Liver (tissue), 9 donors: ENCODE results near the gene NFXL1. TPM values are rescaled to one million over a fixed set of nuclear protein-coding genes. Genes with fewer than 3 reads are reported as not detected.

Experiments
- DNase-seq: peaks from one replicate; pipeline ENCODE4 v3.0.0-alpha.2; 2017; ENCODE audit warnings: low spot score
- H3K27ac ChIP-seq, 2 donors: one replicate each; pipeline ENCODE4 v1.7.0; 2013; ENCODE audit warnings: inconsistent platforms in 2 of 2, low read length in 2 of 2, control low read depth in 1 of 2, low read depth in 1 of 2, mild to moderate bottlenecking in 1 of 2
- H3K27me3 ChIP-seq, 4 donors: one replicate each; pipeline versions ENCODE4 v1.6.1 to v1.7.0; 2013; ENCODE audit warnings: low read length in 3 of 4, inconsistent platforms in 1 of 4, mild to moderate bottlenecking in 1 of 4, moderate library complexity in 1 of 4; ENCODE audit not compliant: control insufficient read depth in 4 of 4, insufficient read depth in 4 of 4
- H3K36me3 ChIP-seq, 4 donors: one replicate each; pipeline versions ENCODE4 v1.6.1 to v1.7.0; 2013; ENCODE audit warnings: low read length in 3 of 4, mild to moderate bottlenecking in 3 of 4, low read depth in 1 of 4, moderate library complexity in 1 of 4; ENCODE audit not compliant: control insufficient read depth in 4 of 4, insufficient read depth in 3 of 4
- H3K4me1 ChIP-seq, 4 donors: one replicate each; pipeline versions ENCODE4 v1.6.1 to v1.7.0; 2013; ENCODE audit warnings: low read length in 3 of 4, mild to moderate bottlenecking in 3 of 4, moderate library complexity in 1 of 4; ENCODE audit not compliant: control insufficient read depth in 4 of 4, insufficient read depth in 4 of 4
- H3K4me3 ChIP-seq, 3 donors: one replicate each; pipeline versions ENCODE4 v1.6.1 to v1.7.0; 2013; ENCODE audit warnings: low read length in 3 of 3, control low read depth in 1 of 3, low read depth in 1 of 3, mild to moderate bottlenecking in 1 of 3
- H3K9ac ChIP-seq, 2 donors: one replicate each; pipeline ENCODE4 v1.7.0; 2013; ENCODE audit warnings: low read length in 2 of 2, mild to moderate bottlenecking in 2 of 2, moderate library complexity in 2 of 2, control low read depth in 1 of 2, low read depth in 1 of 2
- H3K9me3 ChIP-seq, 4 donors: one replicate each; pipeline versions ENCODE4 v1.6.1 to v1.7.0; 2013; ENCODE audit warnings: low read length in 3 of 4; ENCODE audit not compliant: control insufficient read depth in 4 of 4
- ATF3 ChIP-seq: IDR thresholded peaks from 2 replicates; pipeline ENCODE4 v1.6.1; 2016; ENCODE audit warnings: antibody characterized with exemption
- EGR1 ChIP-seq, 2 donors: IDR thresholded peaks; 2 replicates each; pipeline ENCODE4 v1.6.1; 2016 to 2018; ENCODE audit warnings: antibody characterized with exemption in 2 of 2, low read depth in 2 of 2
- FOXA1 ChIP-seq: IDR thresholded peaks from 2 replicates; pipeline ENCODE4 v1.6.1; 2016; ENCODE audit warnings: antibody characterized with exemption
- FOXA2 ChIP-seq: IDR thresholded peaks from 2 replicates; pipeline ENCODE4 v1.6.1; 2016; ENCODE audit warnings: antibody characterized with exemption
- GABPA ChIP-seq, 2 donors: IDR thresholded peaks in 1 of 2; conservative IDR thresholded peaks in 1 of 2; 2 replicates each; pipeline ENCODE4 v1.6.1; 2016; ENCODE audit warnings: antibody characterized with exemption in 2 of 2, mild to moderate bottlenecking in 1 of 2, moderate library complexity in 1 of 2
- HNF4A ChIP-seq, 2 donors: conservative IDR thresholded peaks; 2 replicates each; pipeline ENCODE4 v1.6.1; 2016; ENCODE audit warnings: antibody characterized with exemption in 2 of 2, mild to moderate bottlenecking in 2 of 2
- HNF4G ChIP-seq: IDR thresholded peaks from 2 replicates; pipeline ENCODE4 v1.6.1; 2016; ENCODE audit warnings: antibody characterized with exemption
- JUND ChIP-seq, 2 donors: IDR thresholded peaks; 2 replicates each; pipeline ENCODE4 v1.6.1; 2016; ENCODE audit warnings: antibody characterized with exemption in 2 of 2
- MAX ChIP-seq: IDR thresholded peaks from 2 replicates; pipeline ENCODE4 v1.6.1; 2016; ENCODE audit warnings: antibody characterized with exemption
- NR2F2 ChIP-seq: IDR thresholded peaks from 2 replicates; pipeline ENCODE4 v1.6.1; 2016; ENCODE audit warnings: antibody characterized with exemption
- RAD21 ChIP-seq, 2 donors: IDR thresholded peaks; 2 replicates each; pipeline ENCODE4 v1.6.1; 2016; ENCODE audit warnings: antibody characterized with exemption in 2 of 2, mild to moderate bottlenecking in 2 of 2
- REST ChIP-seq: IDR thresholded peaks from 2 replicates; pipeline ENCODE4 v1.6.1; 2016; ENCODE audit warnings: antibody characterized with exemption, mild to moderate bottlenecking
- RXRA ChIP-seq, 2 donors: IDR thresholded peaks; 2 replicates each; pipeline ENCODE4 v1.6.1; 2017 to 2018; ENCODE audit warnings: antibody characterized with exemption in 2 of 2, mild to moderate bottlenecking in 1 of 2
- SP1 ChIP-seq: IDR thresholded peaks from 2 replicates; pipeline ENCODE4 v1.6.1; 2018; ENCODE audit warnings: antibody characterized with exemption, mild to moderate bottlenecking
- TAF1 ChIP-seq: conservative IDR thresholded peaks from 2 replicates; pipeline ENCODE4 v1.6.1; 2016; ENCODE audit warnings: antibody characterized with exemption, mild to moderate bottlenecking
- YY1 ChIP-seq: IDR thresholded peaks from 2 replicates; pipeline ENCODE4 v1.6.1; 2016; ENCODE audit warnings: antibody characterized with exemption, mild to moderate bottlenecking
- ZBTB33 ChIP-seq: IDR thresholded peaks from 2 replicates; pipeline ENCODE4 v1.6.1; 2016; ENCODE audit warnings: antibody characterized with exemption
- WGBS: extraction: QIAGEN DNeasy Blood & Tissue Kit; methylation state at CpG from one replicate; pipeline ENCODE4 v1.1.7; 2013; 5-methylcytosine and 5-hydroxymethylcytosine counted together
- polyA plus RNA-seq, 2 donors: library from polyadenylated mRNA; stranded (reverse) in 1 of 2; unstranded in 1 of 2; fragments of 200-250 nt in 1 of 2; fragments of >200 nt in 1 of 2; fragmentation: Nextera tagmentation in 1 of 2; extraction: Ambion mirVana in 1 of 2; gene quantifications; one replicate each; pipeline versions ENCODE4 v1.2.1 to v1.2.3, GENCODE V29; 2013 to 2015
- total RNA-seq, 2 donors: library from RNA; depleted of rRNA; stranded (reverse); fragments of >200 nt; gene quantifications; one replicate each; pipeline ENCODE4 v1.2.3, GENCODE V29; 2014
- donor health status: healthy.
- donor health status: healthy.
- donor health status: healthy.
- donor health status: healthy.
- donor health status: healthy.

The NFXL1 gene
- total and polyA plus RNA-seq, 4 donors: 3.9 to 9.9 (median 5.4) TPM

GRCh38 chr4:47862297-47862696 is 52.1 kb downstream of the NFXL1 start:
- 97% methylated on average over 3 of the region's 3 CpGs for WGBS
- TF ChIP-seq GABPA (IDR thresholded peaks at IDR 0.05 in 1 of 2, conservative IDR thresholded peaks at IDR 0.05 in 1 of 2) (no peak), RAD21 (IDR thresholded peaks at IDR 0.05) (no peak), FOXA2 (no peak), HNF4A (conservative IDR thresholded peaks at IDR 0.05) (no peak), REST (no peak), FOXA1 (no peak), MAX (no peak), JUND (IDR thresholded peaks at IDR 0.05) (no peak), ZBTB33 (no peak), HNF4G (no peak), ATF3 (no peak), NR2F2 (no peak), RXRA (IDR thresholded peaks at IDR 0.05) (no peak)

GRCh38 chr4:47860305-47860704 is 54.1 kb downstream of the NFXL1 start:
- H3K4me1 ChIP-seq: no peaks in the 10 kb centered on the region
- H3K4me3 ChIP-seq: no peak overlapping the region
- no peak overlapping the region for H3K27ac ChIP-seq
- no peak for TF ChIP-seq NR2F2
- no peak for TF ChIP-seq TAF1
- no peak for TF ChIP-seq RXRA (IDR thresholded peaks at IDR 0.05)
- no peak for TF ChIP-seq HNF4A (conservative IDR thresholded peaks at IDR 0.05)
- no peak for TF ChIP-seq GABPA (IDR thresholded peaks at IDR 0.05 in 1 of 2, conservative IDR thresholded peaks at IDR 0.05 in 1 of 2)
- TF ChIP-seq SP1: no peak
- no peak for TF ChIP-seq ATF3
- TF ChIP-seq EGR1 (IDR thresholded peaks at IDR 0.05; ENCODE audit: low read depth in 2 of 2): no peak
- no peak for TF ChIP-seq YY1
- TF ChIP-seq FOXA1: no peak
- DNase-seq: no peak
- H3K9me3 ChIP-seq: no peaks in the 10 kb centered on the region
- H3K9ac ChIP-seq: no peak overlapping the region
- peaks cover 0 to 5% (median 1%) of the 10 kb centered on the region in 4 donors for H3K36me3 ChIP-seq
- no peaks in the 10 kb centered on the region for H3K27me3 ChIP-seq
- 92% methylated on average over 1 of the region's 1 CpG for WGBS

More at GRCh38 chr4:47862297-47862696, 52.1 kb downstream of the NFXL1 start:
- H3K9me3 ChIP-seq: peaks cover 0 to 2% (median 0%) of the 10 kb centered on the region in 4 donors
- peaks cover 0 to 5% (median 1%) of the 10 kb centered on the region in 4 donors for H3K36me3 ChIP-seq
- no peaks in the 10 kb centered on the region for H3K27me3 ChIP-seq
- H3K27ac ChIP-seq: no peak overlapping the region
- no peak overlapping the region for H3K4me3 ChIP-seq
- no peak for DNase-seq
- H3K9ac ChIP-seq: no peak overlapping the region
- no peaks in the 10 kb centered on the region for H3K4me1 ChIP-seq
